Colonic mucosa (tissue), 4 donors: Measurements from ENCODE around the gene MAD1L1. TPM values are rescaled to one million over a fixed set of nuclear protein-coding genes. Genes with fewer than 3 reads are reported as not detected.

Experiments
- DNase-seq: peaks from one replicate; pipeline ENCODE4 v3.0.0-alpha.2; 2020
- H3K27ac ChIP-seq: fragments of 200-600 bp; one replicate; pipeline ENCODE4 v1.8.0; 2021
- H3K27me3 ChIP-seq: fragments of 200-600 bp; one replicate; pipeline ENCODE4 v1.8.0; 2021
- H3K36me3 ChIP-seq: fragments of 200-600 bp; one replicate; pipeline ENCODE4 v1.8.0; 2021
- H3K4me1 ChIP-seq: fragments of 200-600 bp; one replicate; pipeline ENCODE4 v1.8.0; 2021; ENCODE audit warnings: mild to moderate bottlenecking
- H3K4me3 ChIP-seq: fragments of 200-600 bp; one replicate; pipeline ENCODE4 v1.8.0; 2021
- H3K9ac ChIP-seq, 2 donors: one replicate each; pipeline ENCODE4 v1.7.0; 2013; ENCODE audit warnings: control low read depth in 2 of 2, low read depth in 2 of 2, low read length in 2 of 2
- H3K9me3 ChIP-seq: fragments of 200-600 bp; one replicate; pipeline ENCODE4 v1.8.0; 2021
- CTCF ChIP-seq: fragments of 200-600 bp; IDR thresholded peaks from one replicate; pipeline ENCODE4 v1.8.0; 2022; ENCODE audit warnings: antibody characterized with exemption, mild to moderate bottlenecking
- intact Hi-C: fragments of 100-400 bp; cut with DNase I; formaldehyde crosslinking; loops from one replicate; pipeline ENCODE4 v1.14.1; 2022
- total RNA-seq, 2 donors: library from RNA; stranded (reverse); fragmentation: NEBNext Ultra II Directional in 1 of 2; extraction: Animal tissue kit (Norgen Biotek cat#: 25700) in 1 of 2; gene quantifications; one replicate each; pipeline ENCODE4 v1.2.1, GENCODE V29; 2021
- donor health status: healthy.
- donor health status: DM: no; HTN: no; CAD: no.
- donor health status: DM: no; HTN: no; CAD: no.

MAD1L1 gene
- total RNA-seq, 2 donors from 2014 or later = 18.2 to 47.0 TPM

GRCh38 chr7:2244404-2244995 is 11.8 kb upstream of the MAD1L1 start:
- Histone ChIP-seq H3K9me3 (no peaks in the 10 kb centered on the region), H3K4me3 (no peak overlapping the region), H3K4me1 (peaks cover 8% of the 10 kb centered on the region), H3K27me3 (no peaks in the 10 kb centered on the region), H3K9ac (no peak overlapping the region), H3K36me3 (no peaks in the 10 kb centered on the region), H3K27ac (no peak overlapping the region)
- no peak for TF ChIP-seq CTCF
- DNase-seq = no peak
- intact Hi-C loops = no loop called here

- intact Hi-C loops = no loop called here
- Histone ChIP-seq H3K27me3 (no peaks in the 10 kb centered on the region), H3K27ac (no peak overlapping the region), H3K9me3 (no peaks in the 10 kb centered on the region), H3K4me3 (no peak overlapping the region), H3K9ac (peak overlapping the region in 1 of 2 donors; percentile 3), H3K4me1 (peaks cover 8% of the 10 kb centered on the region), H3K36me3 (no peaks in the 10 kb centered on the region)
- DNase-seq = no peak
- TF ChIP-seq CTCF = no peak
Observed at GRCh38 chr7:2243458-2243857, 10.7 kb upstream of the MAD1L1 start.

- Histone ChIP-seq H3K9ac (peak overlapping the region; percentile 73 to 92), H3K27me3 (no peaks in the 10 kb centered on the region), H3K9me3 (no peaks in the 10 kb centered on the region), H3K36me3 (no peaks in the 10 kb centered on the region), H3K27ac (no peak overlapping the region), H3K4me3 (peak overlapping the region; percentile 100), H3K4me1 (peaks cover 8% of the 10 kb centered on the region)
- peak; percentile 56 for DNase-seq
- no peak for TF ChIP-seq CTCF
- intact Hi-C loops = no loop called here
Observed at GRCh38 chr7:2242541-2243429, 10.0 kb upstream of the MAD1L1 start.

GRCh38 chr7:2241580-2242540 is 9.1 kb upstream of the MAD1L1 start, which contains the start of the genes MRM2 and NUDT1:
MRM2 (minus strand) TSS chr7:2242205; CDS start chr7:2242169, 36 bp downstream.
NUDT1 (plus strand) TSS chr7:2242226; CDS start chr7:2244575, 2,349 bp downstream.
- H3K27ac ChIP-seq = peak within 1 kb of the TSS; percentile 52
- H3K27me3 ChIP-seq = no peaks in the 10 kb centered on the region
- no peaks in the 10 kb centered on the region for H3K36me3 ChIP-seq
- H3K9me3 ChIP-seq = no peaks in the 10 kb centered on the region
- intact Hi-C loops = no loop called here
- H3K9ac ChIP-seq = peak within 1 kb of the TSS; percentile 73 to 92
- peaks cover 8% of the 10 kb centered on the region for H3K4me1 ChIP-seq
- H3K4me3 ChIP-seq = peak within 1 kb of the TSS; percentile 100
- TF ChIP-seq CTCF = no peak
- DNase-seq = peak; percentile 90

- Histone ChIP-seq H3K27me3 (no peaks in the 10 kb centered on the region), H3K4me1 (peaks cover 8% of the 10 kb centered on the region), H3K27ac (no peak overlapping the region), H3K4me3 (no peak overlapping the region), H3K9me3 (no peaks in the 10 kb centered on the region), H3K9ac (no peak overlapping the region), H3K36me3 (no peaks in the 10 kb centered on the region)
- no peak for DNase-seq
- intact Hi-C loops = no loop called here
- no peak for TF ChIP-seq CTCF
Observed at GRCh38 chr7:2239242-2239641, 6.5 kb upstream of the MAD1L1 start.
